ENCODE data around the gene PRKG1.
"Not testable (repeated sequence)": the region's sequence is repeated elsewhere in the genome, so short reads cannot be mapped to it uniquely, and the experiment has no call there.

DNA sequence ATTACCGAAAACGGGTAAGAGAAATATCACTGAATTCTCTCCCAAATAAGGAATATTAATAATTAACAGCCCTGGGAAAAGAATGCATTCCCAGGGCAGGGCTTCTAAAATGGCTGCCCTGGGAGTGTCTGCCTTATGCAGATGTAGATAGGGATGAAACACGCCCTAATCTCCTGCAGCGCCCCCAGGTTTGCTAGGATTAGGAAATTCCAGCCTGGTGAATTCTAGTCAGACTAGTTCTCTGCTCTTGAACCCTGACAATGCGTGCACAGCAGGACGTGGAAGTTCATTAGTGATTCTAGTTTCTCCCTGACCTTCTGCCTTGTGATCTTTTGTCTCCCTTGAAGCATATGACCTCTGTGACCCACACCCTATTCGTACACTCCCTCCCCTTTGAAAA is 1130.6 kb downstream of the PRKG1 start:
- TF ChIP-seq, protein P1, sequence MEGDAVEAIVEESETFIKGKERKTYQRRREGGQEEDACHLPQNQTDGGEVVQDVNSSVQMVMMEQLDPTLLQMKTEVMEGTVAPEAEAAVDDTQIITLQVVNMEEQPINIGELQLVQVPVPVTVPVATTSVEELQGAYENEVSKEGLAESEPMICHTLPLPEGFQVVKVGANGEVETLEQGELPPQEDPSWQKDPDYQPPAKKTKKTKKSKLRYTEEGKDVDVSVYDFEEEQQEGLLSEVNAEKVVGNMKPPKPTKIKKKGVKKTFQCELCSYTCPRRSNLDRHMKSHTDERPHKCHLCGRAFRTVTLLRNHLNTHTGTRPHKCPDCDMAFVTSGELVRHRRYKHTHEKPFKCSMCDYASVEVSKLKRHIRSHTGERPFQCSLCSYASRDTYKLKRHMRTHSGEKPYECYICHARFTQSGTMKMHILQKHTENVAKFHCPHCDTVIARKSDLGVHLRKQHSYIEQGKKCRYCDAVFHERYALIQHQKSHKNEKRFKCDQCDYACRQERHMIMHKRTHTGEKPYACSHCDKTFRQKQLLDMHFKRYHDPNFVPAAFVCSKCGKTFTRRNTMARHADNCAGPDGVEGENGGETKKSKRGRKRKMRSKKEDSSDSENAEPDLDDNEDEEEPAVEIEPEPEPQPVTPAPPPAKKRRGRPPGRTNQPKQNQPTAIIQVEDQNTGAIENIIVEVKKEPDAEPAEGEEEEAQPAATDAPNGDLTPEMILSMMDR (IDR thresholded peaks at IDR 0.05; ENCODE audit: insufficient read depth, low read length, poor library complexity, severe bottlenecking), result not testable (repeated sequence)
- not testable (repeated sequence) for TF ChIP-seq EZH2phosphoT487 (conservative IDR thresholded peaks at IDR 0.05; ENCODE audit: low read length)
